ENCODE results near the gene CBS. TPM values are rescaled to one million over a fixed set of nuclear protein-coding genes. Genes with fewer than 3 reads are reported as not detected.
"Not testable (repeated sequence)": the region's sequence is repeated elsewhere in the genome, so short reads cannot be mapped to it uniquely, and the experiment has no call there.

The CBS gene
- polyA plus RNA-seq (2013), result 40.5 and 41.6 TPM in 2 replicates

GRCh38 chr21:43075170-43076022 lies at the start of gene CBS:
TSS of gene CBS (minus strand) at chr21:43075835. CDS start at chr21:43072193, 3,642 bp downstream.
- not testable (repeated sequence) for H2BK12ac ChIP-seq (ENCODE audit: low read length); H2BK120ac ChIP-seq (ENCODE audit: insufficient read depth, low read length, poor library complexity); H3K4me3 ChIP-seq (ENCODE audit: low read depth, low read length); H2BK5ac ChIP-seq (ENCODE audit: low read depth, low read length, poor library complexity); H3K4me1 ChIP-seq (ENCODE audit: control insufficient read depth in 1 of 2, insufficient read depth in 2 of 2, low read length in 2 of 2); H2AFZ ChIP-seq (ENCODE audit: insufficient read depth, low read length, poor library complexity); H3K18ac ChIP-seq (ENCODE audit: low read length); H4K12ac ChIP-seq (ENCODE audit: low read depth, low read length); H3K27ac ChIP-seq (ENCODE audit: low read depth, low read length); H3K4ac ChIP-seq (ENCODE audit: low read depth, low read length); H3K79me2 ChIP-seq (ENCODE audit: control insufficient read depth, insufficient read depth, low read length, poor library complexity); H3K27me3 ChIP-seq (ENCODE audit: insufficient read depth, low read length); DNase-seq; H3K4me2 ChIP-seq (ENCODE audit: low read length); H3K9ac ChIP-seq (ENCODE audit: low read length); H4K91ac ChIP-seq (ENCODE audit: low read depth, low read length); H4K8ac ChIP-seq (ENCODE audit: low read depth, low read length); H2AK5ac ChIP-seq (ENCODE audit: low read length); H3K36me3 ChIP-seq (ENCODE audit: control insufficient read depth in 1 of 2, insufficient read depth in 2 of 2, low read length in 2 of 2); H3K79me1 ChIP-seq (ENCODE audit: low read length); H3K23ac ChIP-seq (ENCODE audit: low read length); H3K14ac ChIP-seq (ENCODE audit: low read length); H3K9me3 ChIP-seq (ENCODE audit: insufficient read depth, low read depth, low read length)
- WGBS (ENCODE audit: extremely low coverage, insufficient coverage, insufficient read length), result no CpG with 5 or more reads among the region's 84 CpGs

GRCh38 chr21:43115956-43116355 lies 40.3 kb upstream of the CBS start:
- not testable (repeated sequence) for H3K27me3 ChIP-seq (ENCODE audit: insufficient read depth, low read length); H4K8ac ChIP-seq (ENCODE audit: low read depth, low read length); H2BK12ac ChIP-seq (ENCODE audit: low read length); H3K36me3 ChIP-seq (ENCODE audit: control insufficient read depth in 1 of 2, insufficient read depth in 2 of 2, low read length in 2 of 2); H3K79me2 ChIP-seq (ENCODE audit: control insufficient read depth, insufficient read depth, low read length, poor library complexity); H3K23ac ChIP-seq (ENCODE audit: low read length); H3K79me1 ChIP-seq (ENCODE audit: low read length); H3K4ac ChIP-seq (ENCODE audit: low read depth, low read length); H3K4me1 ChIP-seq (ENCODE audit: control insufficient read depth in 1 of 2, insufficient read depth in 2 of 2, low read length in 2 of 2); H2AFZ ChIP-seq (ENCODE audit: insufficient read depth, low read length, poor library complexity); H3K4me3 ChIP-seq (ENCODE audit: low read depth, low read length); H3K14ac ChIP-seq (ENCODE audit: low read length); H2BK5ac ChIP-seq (ENCODE audit: low read depth, low read length, poor library complexity); H4K12ac ChIP-seq (ENCODE audit: low read depth, low read length); H3K27ac ChIP-seq (ENCODE audit: low read depth, low read length); DNase-seq; H4K91ac ChIP-seq (ENCODE audit: low read depth, low read length); H3K9me3 ChIP-seq (ENCODE audit: insufficient read depth, low read depth, low read length); H2AK5ac ChIP-seq (ENCODE audit: low read length); H3K9ac ChIP-seq (ENCODE audit: low read length); H3K4me2 ChIP-seq (ENCODE audit: low read length); H3K18ac ChIP-seq (ENCODE audit: low read length); H2BK120ac ChIP-seq (ENCODE audit: insufficient read depth, low read length, poor library complexity)
- WGBS (ENCODE audit: extremely low coverage, insufficient coverage, insufficient read length), result no CpG with 5 or more reads among the region's 4 CpGs

DNA sequence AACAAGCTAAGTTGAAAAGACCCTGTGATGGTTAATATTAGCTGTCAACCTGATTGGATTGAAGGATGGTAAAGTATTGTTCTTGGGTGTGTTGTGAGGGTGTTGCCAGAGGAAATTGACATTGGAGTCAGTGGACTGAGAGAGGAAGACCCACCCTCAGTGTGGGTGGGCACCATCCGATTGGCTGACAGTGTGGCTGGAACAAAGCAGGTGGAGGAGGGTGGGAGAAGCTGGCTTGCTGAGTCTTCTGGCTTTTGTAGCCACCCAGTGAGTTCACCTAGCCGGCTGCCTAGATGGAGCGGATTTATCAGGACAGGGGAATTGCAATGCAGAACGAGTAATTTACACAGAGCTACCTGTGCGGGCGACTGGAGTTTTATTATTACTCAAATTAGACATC lies 38.8 kb upstream of the CBS start:
- not testable (repeated sequence) for H3K14ac ChIP-seq (ENCODE audit: low read length); H2BK12ac ChIP-seq (ENCODE audit: low read length); H3K27me3 ChIP-seq (ENCODE audit: insufficient read depth, low read length); H2AFZ ChIP-seq (ENCODE audit: insufficient read depth, low read length, poor library complexity); H3K4me3 ChIP-seq (ENCODE audit: low read depth, low read length); H3K4me2 ChIP-seq (ENCODE audit: low read length); H2BK5ac ChIP-seq (ENCODE audit: low read depth, low read length, poor library complexity); H3K23ac ChIP-seq (ENCODE audit: low read length); H3K27ac ChIP-seq (ENCODE audit: low read depth, low read length); H2BK120ac ChIP-seq (ENCODE audit: insufficient read depth, low read length, poor library complexity); H2AK5ac ChIP-seq (ENCODE audit: low read length); H3K9ac ChIP-seq (ENCODE audit: low read length); H4K12ac ChIP-seq (ENCODE audit: low read depth, low read length); H3K4me1 ChIP-seq (ENCODE audit: control insufficient read depth in 1 of 2, insufficient read depth in 2 of 2, low read length in 2 of 2); H3K36me3 ChIP-seq (ENCODE audit: control insufficient read depth in 1 of 2, insufficient read depth in 2 of 2, low read length in 2 of 2); H3K4ac ChIP-seq (ENCODE audit: low read depth, low read length); H3K79me2 ChIP-seq (ENCODE audit: control insufficient read depth, insufficient read depth, low read length, poor library complexity); H4K8ac ChIP-seq (ENCODE audit: low read depth, low read length); H4K91ac ChIP-seq (ENCODE audit: low read depth, low read length); DNase-seq; H3K9me3 ChIP-seq (ENCODE audit: insufficient read depth, low read depth, low read length); H3K18ac ChIP-seq (ENCODE audit: low read length); H3K79me1 ChIP-seq (ENCODE audit: low read length)
- WGBS (ENCODE audit: extremely low coverage, insufficient coverage, insufficient read length), result no CpG with 5 or more reads among the region's 6 CpGs

DNA sequence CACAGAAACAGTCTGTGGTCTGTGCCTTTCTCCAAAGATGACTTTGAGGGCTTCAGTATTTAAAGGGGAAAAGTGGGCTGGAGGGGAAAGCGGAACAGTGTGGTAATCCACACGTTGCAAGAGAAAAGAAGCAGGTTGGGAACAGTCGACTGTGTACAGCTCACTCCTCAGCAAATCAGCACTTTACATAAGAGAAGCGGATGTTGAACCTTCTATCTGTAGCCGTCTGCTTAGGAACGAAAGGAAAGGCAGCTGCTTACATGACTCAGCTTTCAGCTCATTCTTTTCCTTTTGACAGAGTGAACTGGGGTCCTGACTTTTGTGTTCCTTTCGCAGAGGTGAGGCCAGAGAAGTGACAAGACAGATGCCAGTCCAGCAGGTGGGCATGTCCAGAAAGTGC lies 33.4 kb upstream of the CBS start:
- not testable (repeated sequence) for H3K4me1 ChIP-seq (ENCODE audit: control insufficient read depth in 1 of 2, insufficient read depth in 2 of 2, low read length in 2 of 2); H3K14ac ChIP-seq (ENCODE audit: low read length); H2BK120ac ChIP-seq (ENCODE audit: insufficient read depth, low read length, poor library complexity); DNase-seq; H3K27ac ChIP-seq (ENCODE audit: low read depth, low read length); H3K36me3 ChIP-seq (ENCODE audit: control insufficient read depth in 1 of 2, insufficient read depth in 2 of 2, low read length in 2 of 2); H2BK5ac ChIP-seq (ENCODE audit: low read depth, low read length, poor library complexity); H4K12ac ChIP-seq (ENCODE audit: low read depth, low read length); H3K18ac ChIP-seq (ENCODE audit: low read length); H2AFZ ChIP-seq (ENCODE audit: insufficient read depth, low read length, poor library complexity); H3K4me2 ChIP-seq (ENCODE audit: low read length); H3K23ac ChIP-seq (ENCODE audit: low read length); H3K9ac ChIP-seq (ENCODE audit: low read length); H4K8ac ChIP-seq (ENCODE audit: low read depth, low read length); H2BK12ac ChIP-seq (ENCODE audit: low read length); H3K79me1 ChIP-seq (ENCODE audit: low read length); H2AK5ac ChIP-seq (ENCODE audit: low read length); H3K9me3 ChIP-seq (ENCODE audit: insufficient read depth, low read depth, low read length); H3K27me3 ChIP-seq (ENCODE audit: insufficient read depth, low read length); H3K4ac ChIP-seq (ENCODE audit: low read depth, low read length); H3K4me3 ChIP-seq (ENCODE audit: low read depth, low read length); H4K91ac ChIP-seq (ENCODE audit: low read depth, low read length); H3K79me2 ChIP-seq (ENCODE audit: control insufficient read depth, insufficient read depth, low read length, poor library complexity)
- WGBS (ENCODE audit: extremely low coverage, insufficient coverage, insufficient read length), result no CpG with 5 or more reads among the region's 7 CpGs

Data from trophoblast cell (in vitro differentiated cells and primary cell).